Activated CD4-positive, alpha-beta T cell treated with anti-CD3 and anti-CD28 coated beads, Interleukin-2, amount 50 U/mL, for 4 hours (primary cell): ENCODE data around the gene LAMC2.

Experiments used
- DNase-seq, 2 experiments: peaks; one replicate each; pipeline ENCODE4 v3.0.0-alpha.2; 2020

The LAMC2 gene

DNA sequence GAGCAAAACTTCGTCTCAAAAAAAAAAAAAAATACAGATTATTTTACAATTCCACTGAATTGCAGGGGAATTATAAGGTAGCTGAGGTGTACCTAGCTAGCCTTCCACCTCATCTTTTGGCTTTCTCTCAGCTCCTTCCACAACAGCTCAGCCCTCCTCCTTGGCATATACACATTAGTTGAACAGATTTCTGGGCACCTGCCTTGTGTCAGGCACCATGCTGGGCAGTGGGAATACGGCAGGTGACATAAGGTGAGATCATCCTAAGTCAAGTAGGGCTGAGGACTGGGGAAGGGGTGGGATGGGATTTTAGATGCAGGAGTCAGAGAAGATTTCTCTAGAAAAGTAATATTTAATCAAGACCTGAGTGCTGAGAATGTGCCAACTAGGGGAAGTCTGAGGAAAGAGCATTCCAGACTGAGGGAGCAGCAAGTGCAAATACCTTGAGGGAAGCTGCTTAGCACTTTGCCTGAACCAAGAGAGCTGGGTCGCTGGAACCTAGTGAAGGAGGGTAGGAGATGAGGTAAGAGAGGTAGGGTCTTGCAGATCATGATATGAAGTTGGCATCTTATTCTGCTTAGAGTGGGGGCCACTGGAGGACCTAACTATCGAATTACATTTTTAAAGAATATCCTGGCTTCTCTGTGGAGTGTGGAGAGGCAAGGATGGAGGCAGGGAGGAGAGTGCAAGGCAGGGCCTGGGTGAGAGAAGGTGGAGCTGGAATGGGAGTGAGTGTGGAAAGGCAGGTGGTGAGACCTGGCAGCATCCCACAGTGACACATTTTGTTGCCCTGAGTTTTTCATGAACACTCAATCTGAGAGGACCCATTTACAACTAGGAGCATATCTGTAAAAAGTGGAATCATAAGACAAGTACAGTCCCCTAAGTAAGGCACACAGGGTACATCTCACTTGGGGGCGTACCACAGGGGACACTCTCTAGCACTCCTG, 28.2 kb downstream of the LAMC2 start:
- DNase-seq, result no peak

DNA sequence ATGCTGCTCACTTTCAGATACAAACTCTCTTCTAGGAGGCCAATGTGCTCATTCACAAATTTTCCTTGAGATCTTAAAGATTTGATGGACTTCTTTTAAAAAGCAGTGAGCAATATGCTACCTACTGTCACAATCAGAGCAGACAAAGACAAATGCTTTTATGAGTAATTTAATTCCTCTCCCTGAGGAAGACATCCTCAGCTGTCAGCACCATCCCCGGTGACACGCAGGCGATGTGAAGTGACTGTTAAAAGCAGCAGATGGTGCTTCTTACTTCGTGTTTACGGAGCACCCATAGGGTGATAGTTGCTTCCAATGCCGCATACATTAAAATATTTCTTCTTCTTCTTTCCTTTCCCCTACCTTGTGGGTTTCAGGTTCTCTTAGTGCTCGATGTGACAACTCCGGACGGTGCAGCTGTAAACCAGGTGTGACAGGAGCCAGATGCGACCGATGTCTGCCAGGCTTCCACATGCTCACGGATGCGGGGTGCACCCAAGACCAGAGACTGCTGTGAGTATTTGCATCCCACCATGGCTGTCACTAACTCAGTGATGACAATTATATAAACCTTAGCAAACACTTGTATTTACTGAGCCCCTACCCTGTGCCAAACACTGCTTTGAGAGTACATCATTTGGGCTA, 29.1 kb downstream of the LAMC2 start:
- DNase-seq, result no peak

DNA sequence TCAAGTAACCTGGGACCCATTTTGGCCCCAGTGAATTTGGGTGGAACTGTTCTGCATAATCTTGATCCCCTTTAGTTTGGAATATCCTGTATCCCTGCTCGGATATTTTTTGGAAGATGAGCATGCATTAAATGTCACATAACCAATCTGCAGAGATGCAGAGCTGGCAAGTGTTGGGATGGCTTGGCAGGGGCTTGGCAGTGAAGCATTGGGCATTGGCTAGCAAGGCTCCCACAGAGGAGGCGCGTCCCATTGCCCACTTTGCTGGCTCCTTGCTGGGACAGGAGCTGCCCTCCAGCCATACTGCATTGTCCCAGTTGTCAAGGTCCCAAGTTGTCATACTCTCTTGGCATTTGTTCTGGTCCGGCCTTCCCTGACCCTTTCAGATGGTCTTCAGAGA, 29.9 kb downstream of the LAMC2 start:
- no peak for DNase-seq

DNA sequence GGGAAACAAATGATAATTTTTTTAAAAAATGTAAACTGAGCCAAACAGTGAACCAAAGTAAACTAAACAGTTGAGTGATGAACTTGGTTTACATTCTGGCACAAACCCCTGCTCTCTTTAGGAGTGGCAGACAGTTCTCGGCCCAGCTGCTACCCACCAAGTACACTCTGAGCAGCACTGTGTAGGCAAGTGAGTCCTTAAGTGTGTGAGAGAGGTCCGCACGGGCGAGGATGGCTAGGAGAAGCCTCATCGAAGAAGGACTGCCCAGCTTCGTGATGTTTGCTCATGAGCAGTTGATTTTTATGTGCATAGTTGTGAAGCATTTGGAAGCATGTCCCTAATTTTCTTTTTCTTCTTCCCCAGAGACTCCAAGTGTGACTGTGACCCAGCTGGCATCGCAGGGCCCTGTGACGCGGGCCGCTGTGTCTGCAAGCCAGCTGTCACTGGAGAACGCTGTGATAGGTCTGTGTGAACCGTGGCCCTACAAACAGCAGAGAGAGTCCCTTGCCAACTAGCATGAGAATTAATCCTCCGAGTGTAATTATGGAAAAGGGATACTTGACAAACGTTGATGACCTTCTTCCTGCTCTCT, 32.1 kb downstream of the LAMC2 start:
- no peak for DNase-seq

DNA sequence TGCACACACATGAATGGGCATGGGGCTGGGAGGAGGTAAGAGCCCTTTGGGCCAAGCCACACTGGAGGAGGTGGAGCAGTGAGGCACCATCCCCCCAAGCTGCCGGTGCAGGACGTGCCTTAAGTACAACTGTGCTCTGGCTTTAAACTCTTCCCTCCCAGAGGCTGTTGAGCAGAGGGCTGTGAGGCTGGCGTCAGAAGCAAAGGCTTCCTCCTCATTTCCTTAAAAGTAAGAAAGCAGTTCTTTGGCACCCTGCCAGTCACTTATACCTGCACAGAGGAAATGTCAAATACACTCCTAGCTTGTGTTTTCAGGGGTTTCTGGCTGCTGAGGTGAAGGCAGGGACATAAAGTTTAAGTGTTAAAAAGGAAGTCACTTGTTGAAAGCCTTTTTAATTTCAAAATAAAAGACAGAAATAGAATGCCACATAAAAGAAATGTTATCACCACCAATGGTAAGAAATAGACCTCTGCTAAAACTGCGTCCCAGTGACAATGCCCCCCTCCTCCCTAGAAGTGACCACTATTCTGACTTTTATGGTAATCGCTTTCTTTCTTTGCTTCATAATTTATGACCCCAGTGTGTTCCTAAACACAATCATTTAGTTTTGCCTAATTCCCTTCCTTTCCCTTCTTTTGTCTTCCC, 33.0 kb downstream of the LAMC2 start:
- peak; percentile 5 to 10 for DNase-seq

DNA sequence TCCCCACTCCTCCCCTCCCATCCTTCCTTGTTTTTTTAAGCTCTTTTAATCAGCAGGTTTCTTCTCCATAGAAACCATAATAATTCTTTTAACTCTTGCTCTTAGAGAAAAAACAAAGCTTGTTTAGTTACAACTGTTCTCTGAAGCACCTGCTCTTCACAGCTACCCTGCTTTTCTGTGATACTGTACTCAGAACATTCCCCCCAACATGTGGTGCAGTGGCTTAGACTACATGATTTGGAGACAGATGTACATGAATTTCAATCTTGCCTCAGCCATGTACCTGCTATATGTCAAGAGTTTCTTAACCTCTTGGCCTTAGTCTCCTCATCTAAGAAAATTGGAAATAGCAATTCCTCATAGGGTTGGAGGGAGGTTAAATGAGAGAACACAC, 33.5 kb downstream of the LAMC2 start:
- no peak for DNase-seq

DNA sequence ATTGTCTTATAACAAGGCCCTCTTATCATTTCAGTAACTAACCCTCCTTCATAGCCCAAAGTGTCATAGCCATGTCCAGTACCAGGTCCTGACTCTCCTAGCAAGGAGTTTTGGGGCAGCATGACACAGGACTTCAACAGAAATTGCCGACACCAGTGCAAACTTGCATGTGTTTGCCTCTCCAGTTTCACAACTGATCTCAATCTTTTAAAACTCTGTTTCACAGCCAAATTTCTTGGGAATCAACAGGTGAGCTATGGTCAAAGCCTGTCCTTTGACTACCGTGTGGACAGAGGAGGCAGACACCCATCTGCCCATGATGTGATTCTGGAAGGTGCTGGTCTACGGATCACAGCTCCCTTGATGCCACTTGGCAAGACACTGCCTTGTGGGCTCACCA, 36.8 kb downstream of the LAMC2 start:
- no peak for DNase-seq

DNA sequence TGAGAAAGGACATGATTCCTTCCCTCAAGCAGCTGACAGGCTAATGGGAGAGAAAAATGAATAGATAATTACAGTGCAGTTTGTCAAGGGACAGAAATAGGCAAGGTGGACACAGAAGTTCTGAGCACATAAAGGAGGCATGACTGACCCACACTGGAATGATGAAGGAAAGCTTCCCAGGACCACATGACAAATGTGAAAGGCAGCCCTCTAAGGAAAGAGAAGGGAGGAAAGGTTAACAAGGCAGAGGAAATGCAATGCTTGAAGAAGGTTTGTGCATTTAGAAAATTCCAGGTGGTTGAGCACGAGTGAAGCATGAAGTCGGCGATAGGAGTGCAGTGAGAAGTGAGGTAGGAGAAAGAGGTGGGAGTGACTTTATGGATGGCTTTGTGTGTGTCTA, 37.4 kb downstream of the LAMC2 start:
- no peak for DNase-seq

DNA sequence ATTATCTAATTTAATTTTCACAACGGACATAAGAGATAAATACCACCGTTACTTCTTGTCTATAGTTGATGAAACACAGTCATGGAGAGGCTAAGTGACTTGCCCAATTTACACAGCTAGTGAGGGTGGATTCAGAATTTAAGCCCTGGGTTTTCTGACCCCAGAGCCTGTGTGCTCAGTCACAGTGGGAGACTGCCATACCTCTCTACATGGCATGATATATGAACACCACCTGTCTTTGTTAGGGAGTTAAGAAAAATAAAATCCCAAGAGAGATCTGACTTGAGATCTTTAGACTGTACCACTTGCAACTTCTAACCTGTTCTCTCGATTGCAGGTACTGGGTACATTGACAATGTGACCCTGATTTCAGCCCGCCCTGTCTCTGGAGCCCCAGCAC, 40.3 kb downstream of the LAMC2 start:
- DNase-seq, result no peak

DNA sequence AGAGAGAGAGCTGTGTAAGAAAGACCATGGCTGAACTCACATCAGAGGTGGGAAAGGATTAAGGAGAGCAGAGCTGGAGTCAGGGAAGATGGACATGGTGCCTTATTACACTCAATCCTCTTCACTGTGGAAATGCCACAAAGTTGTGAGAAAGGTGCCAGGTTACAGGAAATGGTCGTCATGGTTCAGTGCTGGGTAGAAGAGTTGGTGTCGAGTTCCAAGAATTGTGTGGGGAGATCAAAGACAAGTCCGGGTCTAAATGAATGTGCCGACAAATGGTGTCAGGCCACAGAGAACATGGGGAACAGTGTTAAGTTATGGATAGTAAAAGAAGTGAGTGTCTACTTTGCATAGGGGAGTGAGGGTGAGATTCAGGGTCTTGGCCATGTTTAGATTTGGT, 40.9 kb downstream of the LAMC2 start:
- DNase-seq, result no peak

DNA sequence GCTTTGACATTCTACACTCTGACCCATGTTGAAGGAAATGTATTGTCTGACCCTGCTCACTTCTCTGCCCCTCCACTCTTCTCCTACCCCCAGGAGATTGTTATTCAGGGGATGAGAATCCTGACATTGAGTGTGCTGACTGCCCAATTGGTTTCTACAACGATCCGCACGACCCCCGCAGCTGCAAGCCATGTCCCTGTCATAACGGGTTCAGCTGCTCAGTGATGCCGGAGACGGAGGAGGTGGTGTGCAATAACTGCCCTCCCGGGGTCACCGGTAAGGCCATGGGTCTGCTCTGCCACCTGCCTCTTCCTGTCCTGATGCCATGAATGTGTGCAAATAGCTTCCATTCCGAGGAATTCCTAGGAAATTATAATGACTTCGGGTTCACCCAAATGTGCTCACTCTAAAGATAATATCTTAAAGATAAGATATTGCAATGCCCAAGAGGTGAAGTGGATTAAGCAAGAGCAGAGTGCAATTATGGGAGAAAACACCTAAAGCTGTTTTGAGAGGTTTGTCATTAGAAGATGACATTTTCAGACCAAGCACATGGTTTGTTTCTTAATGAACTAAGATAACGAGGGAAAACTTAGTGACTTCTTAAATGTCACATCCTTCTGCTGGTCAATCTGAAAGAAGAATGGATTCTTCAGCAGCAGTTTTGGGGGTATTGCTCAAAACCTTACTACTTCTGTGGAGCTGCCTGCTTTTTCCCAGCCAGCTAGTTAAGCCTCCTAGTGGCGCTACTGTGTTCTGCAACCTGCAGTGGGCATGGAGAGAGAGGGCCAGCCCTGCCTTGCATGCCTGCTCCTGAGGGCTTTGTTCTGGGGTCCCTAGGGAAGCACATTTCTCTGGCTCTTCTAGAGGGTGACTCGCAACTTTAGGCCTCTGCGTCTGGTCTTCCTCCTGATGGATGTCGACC, 41.6 kb downstream of the LAMC2 start:
- DNase-seq, result no peak

DNA sequence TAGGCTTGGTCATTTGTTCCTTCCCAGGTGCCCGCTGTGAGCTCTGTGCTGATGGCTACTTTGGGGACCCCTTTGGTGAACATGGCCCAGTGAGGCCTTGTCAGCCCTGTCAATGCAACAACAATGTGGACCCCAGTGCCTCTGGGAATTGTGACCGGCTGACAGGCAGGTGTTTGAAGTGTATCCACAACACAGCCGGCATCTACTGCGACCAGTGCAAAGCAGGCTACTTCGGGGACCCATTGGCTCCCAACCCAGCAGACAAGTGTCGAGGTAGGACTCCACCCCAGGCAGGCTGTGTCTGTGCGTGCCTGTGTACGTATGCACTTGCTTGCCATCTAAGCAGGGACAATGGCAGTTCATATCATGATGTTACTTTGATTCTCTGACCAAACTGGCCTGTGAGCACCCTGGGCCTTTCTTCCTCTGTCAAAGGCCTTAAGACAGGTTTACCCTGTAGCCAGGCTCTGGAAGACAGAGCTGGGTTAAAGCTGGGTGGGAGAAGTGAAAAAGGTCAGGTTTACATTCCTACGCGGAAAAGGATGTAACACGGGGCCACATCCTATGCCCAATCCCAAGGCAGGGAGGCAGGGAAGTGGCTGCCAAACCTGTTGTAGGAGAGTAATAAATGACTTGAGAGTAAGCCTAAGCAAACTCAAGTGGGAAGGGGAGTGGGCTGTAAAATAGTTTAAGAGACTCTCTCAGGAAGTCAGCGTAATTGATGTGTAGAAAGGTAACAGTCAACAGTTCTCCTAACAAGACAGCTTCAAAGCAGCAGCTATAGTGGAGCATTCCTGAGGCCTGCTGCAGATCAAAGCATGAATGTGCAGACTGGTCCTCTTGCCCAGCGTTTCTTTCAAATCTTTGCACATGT, 42.5 kb downstream of the LAMC2 start:
- DNase-seq, result no peak

DNA sequence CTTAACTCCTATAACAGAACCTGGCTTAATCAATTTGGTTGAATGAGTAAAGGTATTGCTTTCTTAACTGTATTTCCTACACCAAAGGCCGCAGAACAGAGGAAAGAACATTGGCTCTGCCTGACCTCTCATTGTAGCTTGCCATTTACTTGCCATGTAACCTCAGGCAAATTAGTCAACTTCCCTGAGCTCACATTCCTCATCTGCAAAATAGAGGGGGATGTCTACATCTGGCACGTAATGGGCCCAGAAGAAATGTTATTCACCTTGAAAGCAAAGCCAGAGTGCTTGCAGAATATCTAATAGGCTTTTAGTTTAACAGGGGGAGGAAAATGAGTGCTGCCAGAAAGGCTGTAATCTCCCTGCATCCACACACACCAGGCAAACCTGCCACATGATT, 44.3 kb downstream of the LAMC2 start:
- DNase-seq, result no peak

DNA sequence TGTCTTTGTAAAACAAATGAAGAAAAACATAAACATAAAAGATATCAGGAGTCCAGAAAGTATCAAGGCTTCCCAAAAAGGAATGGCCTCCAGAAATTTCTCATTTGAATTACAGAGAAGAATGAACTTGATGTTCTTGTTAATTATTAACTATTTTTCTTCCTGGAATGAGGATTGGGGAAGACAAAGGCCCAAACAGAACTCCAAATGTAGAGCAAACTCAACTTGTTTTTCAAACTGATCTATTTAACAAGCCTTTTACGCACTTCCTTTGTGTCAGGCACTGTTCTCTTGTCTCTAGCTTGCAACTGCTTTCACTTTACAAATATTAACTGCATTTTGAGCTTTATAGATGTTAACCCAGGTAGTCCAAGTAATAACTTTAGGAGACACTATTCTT, 45.5 kb downstream of the LAMC2 start:
- DNase-seq, result no peak

DNA sequence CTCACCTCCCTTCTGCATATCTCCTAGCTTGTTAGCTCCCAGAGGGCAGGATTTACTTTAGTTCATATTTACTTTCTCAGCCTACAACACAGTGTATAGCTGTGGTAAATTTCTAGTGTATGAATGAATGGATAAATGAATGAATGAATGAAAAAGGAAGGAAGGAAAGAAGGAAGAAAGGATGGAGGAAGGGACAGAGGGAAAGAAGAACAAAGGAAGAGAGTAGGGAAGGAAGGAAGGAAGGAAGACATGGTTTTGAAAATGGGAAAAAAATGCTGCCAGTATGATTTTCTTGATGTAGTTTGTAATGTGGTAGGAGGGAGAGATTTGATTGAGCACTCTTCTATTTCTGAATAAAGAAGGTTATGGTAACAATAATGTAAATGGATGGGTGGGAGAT, 47.0 kb downstream of the LAMC2 start:
- no peak for DNase-seq

DNA sequence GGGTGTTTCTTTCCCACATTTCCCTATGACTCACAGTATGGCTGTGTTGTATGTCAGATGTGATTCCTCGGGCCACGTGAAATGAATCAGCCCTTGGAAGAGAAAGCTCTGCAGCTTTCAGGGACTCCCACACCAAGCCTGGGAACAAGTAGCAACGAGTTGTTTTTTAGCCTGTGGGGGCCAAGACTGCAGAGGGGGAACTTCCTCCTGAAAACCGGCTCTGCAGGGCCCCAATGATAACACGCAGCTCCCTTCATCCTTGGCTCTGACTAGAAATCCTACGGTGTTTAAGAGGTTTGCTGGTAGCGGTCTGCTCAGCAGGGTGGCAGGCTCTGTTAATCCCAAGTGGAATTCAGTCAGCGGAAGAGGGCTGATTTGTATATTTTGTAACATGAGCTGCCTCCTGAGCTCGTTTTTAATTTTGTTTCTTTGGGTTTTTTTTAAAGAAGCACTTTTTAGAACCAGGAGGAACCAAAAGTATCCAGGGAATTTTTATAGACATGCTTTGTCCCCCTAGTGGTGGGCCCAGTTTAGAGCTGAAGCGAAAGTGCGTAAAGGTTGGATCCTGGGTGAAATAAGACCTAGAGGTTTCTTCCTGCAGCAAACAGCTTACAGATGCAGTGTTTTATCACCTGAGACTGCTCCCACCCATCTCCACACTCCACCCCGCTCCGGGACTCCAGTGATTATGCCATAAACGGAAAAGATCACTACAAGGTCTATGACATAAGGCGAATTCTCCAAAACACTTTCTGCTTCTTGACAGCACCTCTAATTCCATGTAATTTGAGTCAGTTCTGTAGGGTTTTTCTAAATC, 48.8 kb downstream of the LAMC2 start:
- no peak for DNase-seq

DNA sequence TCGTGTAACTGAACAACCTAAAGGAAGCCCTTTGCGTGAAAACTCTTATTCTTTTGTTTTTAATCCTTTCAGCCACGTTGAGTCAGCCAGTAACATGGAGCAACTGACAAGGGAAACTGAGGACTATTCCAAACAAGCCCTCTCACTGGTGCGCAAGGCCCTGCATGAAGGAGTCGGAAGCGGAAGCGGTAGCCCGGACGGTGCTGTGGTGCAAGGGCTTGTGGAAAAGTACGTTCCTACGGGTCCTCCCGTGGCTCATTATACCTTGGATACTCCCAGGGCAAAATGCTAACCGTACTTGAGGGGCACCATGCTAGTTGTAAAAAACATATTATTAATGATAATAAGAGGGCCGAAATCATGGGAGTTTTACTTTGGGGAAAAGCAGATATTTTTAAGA, 49.4 kb downstream of the LAMC2 start:
- no peak for DNase-seq

DNA sequence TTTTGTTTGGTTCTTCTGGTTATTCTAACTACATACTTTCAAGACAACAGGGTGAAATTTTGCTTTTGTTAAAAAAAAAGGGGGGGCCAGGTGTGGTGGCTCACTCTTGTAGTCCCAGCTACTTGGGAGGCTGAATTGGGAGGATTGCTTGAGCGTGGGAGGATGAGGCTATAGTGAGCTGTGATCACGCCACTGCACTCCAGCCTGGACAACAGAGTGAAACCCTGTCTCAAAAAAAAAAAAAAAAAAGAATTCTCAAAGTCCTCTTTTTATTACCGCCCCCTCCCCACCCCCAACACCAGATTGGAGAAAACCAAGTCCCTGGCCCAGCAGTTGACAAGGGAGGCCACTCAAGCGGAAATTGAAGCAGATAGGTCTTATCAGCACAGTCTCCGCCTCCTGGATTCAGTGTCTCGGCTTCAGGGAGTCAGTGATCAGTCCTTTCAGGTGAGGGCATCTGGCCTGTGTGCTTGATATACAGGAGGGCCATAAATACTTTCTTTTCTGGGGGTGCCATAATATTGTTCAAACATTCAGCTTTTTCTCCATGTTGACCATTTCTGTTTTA, 50.2 kb downstream of the LAMC2 start:
- DNase-seq, result no peak

DNA sequence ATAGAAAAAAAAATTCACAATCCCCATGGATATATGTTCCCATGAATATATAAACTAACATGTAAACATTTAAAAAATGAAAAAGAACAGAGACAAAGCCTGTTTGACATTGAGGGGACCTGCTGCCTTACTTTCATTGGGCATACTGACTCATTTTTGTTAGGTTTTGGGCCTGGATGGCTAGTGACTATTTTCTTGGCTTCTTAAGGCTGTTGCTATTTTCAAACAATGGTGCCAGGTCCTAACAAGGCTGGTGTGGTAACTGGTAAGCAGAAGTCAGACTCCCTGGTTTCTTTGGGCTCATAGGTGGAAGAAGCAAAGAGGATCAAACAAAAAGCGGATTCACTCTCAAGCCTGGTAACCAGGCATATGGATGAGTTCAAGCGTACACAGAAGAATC, 51.0 kb downstream of the LAMC2 start:
- DNase-seq, result no peak

DNA sequence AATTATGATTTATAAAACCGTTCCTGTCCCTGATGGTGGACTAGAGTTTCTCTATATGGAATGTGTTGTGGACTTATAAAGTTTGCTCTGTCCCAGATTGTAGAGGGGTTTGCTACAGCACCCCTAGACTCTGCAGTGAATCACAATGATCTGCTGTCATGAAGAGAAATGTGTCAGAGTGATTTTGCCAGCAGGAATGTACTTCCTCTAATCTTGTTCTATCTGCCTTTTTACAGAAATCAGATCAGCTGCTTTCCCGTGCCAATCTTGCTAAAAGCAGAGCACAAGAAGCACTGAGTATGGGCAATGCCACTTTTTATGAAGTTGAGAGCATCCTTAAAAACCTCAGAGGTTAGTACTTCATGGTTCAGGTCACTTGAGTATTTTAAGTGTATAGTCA, 52.0 kb downstream of the LAMC2 start:
- no peak for DNase-seq
